H1 (cell line): Measurements from ENCODE around the gene CCDC171. TPM values are rescaled to one million over a fixed set of nuclear protein-coding genes. Genes with fewer than 3 reads are reported as not detected.

Source experiments
- CTCF ChIA-PET: fragments of 300-600 bp; sonication (Branson Sonifier 250); formaldehyde crosslinking; loops from one replicate; lab custom pipeline; 2021; ENCODE audit not compliant: partially characterized antibody; lab: Charles Lee
- POLR2A ChIA-PET: fragments of 300-600 bp; sonication (Branson Sonifier 250); formaldehyde crosslinking; loops from one replicate; lab custom pipeline; 2021; ENCODE audit warnings: inconsistent platforms; ENCODE audit not compliant: partially characterized antibody; lab: Charles Lee
- DNase-seq, 2 experiments: peaks; one replicate each; pipeline versions ENCODE4 v3.0.0 to v3.0.0-alpha.2; 2010 to 2022; ENCODE audit warnings: low spot score in 2 of 2, low read depth in 1 of 2, mixed read lengths in 1 of 2
- FAIRE-seq: peaks from 2 replicates; lab custom pipeline; 2011; peaks lifted over from hg19 to GRCh38; lab: Jason Lieb, UNC
- H2AFZ ChIP-seq: 2 replicates; pipeline ENCODE4 v1.8.1; 2012; ENCODE audit warnings: low read length, inconsistent platforms
- H2AK5ac ChIP-seq: 2 replicates; pipeline ENCODE4 v1.6.1; 2013; ENCODE audit warnings: low read depth, low read length
- H2BK120ac ChIP-seq: replicated peaks from 2 replicates; pipeline ENCODE3; 2013; ENCODE audit warnings: low read depth, low read length, inconsistent platforms
- H2BK12ac ChIP-seq: 2 replicates; pipeline ENCODE4 v1.6.1; 2013; ENCODE audit warnings: low read depth, low read length
- H2BK15ac ChIP-seq: 2 replicates; pipeline ENCODE4 v1.6.1; 2013; ENCODE audit warnings: low read length
- H2BK20ac ChIP-seq: 2 replicates; pipeline ENCODE4 v1.6.1; 2013; ENCODE audit warnings: low read length
- H2BK5ac ChIP-seq: 2 replicates; pipeline ENCODE4 v1.6.1; 2013; ENCODE audit warnings: low read depth, low read length
- H3K14ac ChIP-seq: 2 replicates; pipeline ENCODE4 v1.6.1; 2013; ENCODE audit warnings: inconsistent platforms; ENCODE audit not compliant: insufficient read length
- H3K18ac ChIP-seq: 2 replicates; pipeline ENCODE4 v1.6.1; 2013; ENCODE audit warnings: low read length; ENCODE audit errors: extremely low read depth
- H3K23ac ChIP-seq: 2 replicates; pipeline ENCODE4 v1.6.1; 2013; ENCODE audit warnings: inconsistent platforms; ENCODE audit not compliant: insufficient read length
- H3K23me2 ChIP-seq: 2 replicates; pipeline ENCODE4 v1.6.1; 2013; ENCODE audit warnings: low read depth, low read length
- H3K27ac ChIP-seq: 2 replicates; pipeline ENCODE4 v1.6.1; 2011; ENCODE audit warnings: low read depth, low read length, inconsistent platforms
- H3K27me3 ChIP-seq, 4 experiments: replicated peaks in 1 of 4; 1 replicate in 1 of 4; 2 replicates in 3 of 4; pipeline versions ENCODE4 v1.6.1 to v1.8.1; 2011 to 2013; ENCODE audit warnings: low read length in 3 of 4, mild to moderate bottlenecking in 3 of 4, inconsistent platforms in 2 of 4, mixed read lengths in 2 of 4, moderate library complexity in 1 of 4; ENCODE audit not compliant: control insufficient read depth in 3 of 4, insufficient read depth in 3 of 4; ENCODE audit errors: extremely low read depth in 1 of 4
- H3K36me3 ChIP-seq, 4 experiments: 2 replicates each; pipeline versions ENCODE4 v1.6.1 to v1.8.1; 2011 to 2013; ENCODE audit warnings: mild to moderate bottlenecking in 4 of 4, low read length in 3 of 4, moderate library complexity in 2 of 4, control low read depth in 1 of 4, inconsistent platforms in 1 of 4; ENCODE audit not compliant: insufficient read depth in 4 of 4, control insufficient read depth in 2 of 4
- H3K4ac ChIP-seq: replicated peaks from 2 replicates; pipeline ENCODE3; 2013; ENCODE audit warnings: low read length, low read depth, mixed read lengths, inconsistent platforms; ENCODE audit not compliant: insufficient read length
- H3K4me1 ChIP-seq, 4 experiments: replicated peaks in 1 of 4; 1 replicate in 1 of 4; 2 replicates in 3 of 4; pipeline versions ENCODE4 v1.6.1 to v1.8.1; 2011 to 2013; ENCODE audit warnings: low read length in 3 of 4, inconsistent platforms in 2 of 4, mixed read lengths in 1 of 4; ENCODE audit not compliant: insufficient read depth in 4 of 4, control insufficient read depth in 3 of 4
- H3K4me2 ChIP-seq, 2 experiments: 2 replicates each; pipeline versions ENCODE4 v1.6.1 to v1.8.1; 2011 to 2013; ENCODE audit warnings: low read depth in 2 of 2, low read length in 2 of 2, control low read depth in 1 of 2, inconsistent platforms in 1 of 2, mild to moderate bottlenecking in 1 of 2; ENCODE audit not compliant: insufficient read depth in 1 of 2
- H3K4me3 ChIP-seq, 4 experiments: fragments of 200-600, 300-600 bp in 1 of 4; sonication (generic), shearing (Covaris generic), sonication (Bioruptor Twin) in 1 of 4; 2 replicates each; pipeline versions ENCODE4 v1.5.1 to v1.8.1; 2011 to 2016; ENCODE audit warnings: low read length in 4 of 4, low read depth in 3 of 4, control low read depth in 2 of 4, inconsistent platforms in 2 of 4, mild to moderate bottlenecking in 2 of 4, mixed read lengths in 1 of 4, moderate library complexity in 1 of 4; ENCODE audit not compliant: insufficient read depth in 2 of 4; ENCODE audit errors: extremely low read depth in 1 of 4
- H3K56ac ChIP-seq: replicated peaks from 2 replicates; pipeline ENCODE3; 2013; ENCODE audit warnings: low read depth, mild to moderate bottlenecking, mixed read lengths, low read length, inconsistent platforms; ENCODE audit not compliant: insufficient read length
- H3K79me1 ChIP-seq: 2 replicates; pipeline ENCODE4 v1.6.1; 2013; ENCODE audit warnings: low read depth, low read length, control low read depth
- H3K79me2 ChIP-seq, 2 experiments: 2 replicates each; pipeline versions ENCODE4 v1.6.1 to v1.8.1; 2012 to 2013; ENCODE audit warnings: low read length in 2 of 2, mild to moderate bottlenecking in 2 of 2, inconsistent platforms in 1 of 2; ENCODE audit not compliant: insufficient read depth in 2 of 2, control insufficient read depth in 1 of 2
- H3K9ac ChIP-seq, 4 experiments: replicated peaks in 1 of 4; 1 replicate in 1 of 4; 2 replicates in 3 of 4; pipeline versions ENCODE4 v1.6.1 to v1.8.1; 2011 to 2013; ENCODE audit warnings: low read depth in 3 of 4, low read length in 3 of 4, control low read depth in 2 of 4, mild to moderate bottlenecking in 2 of 4, moderate library complexity in 2 of 4, inconsistent platforms in 1 of 4; ENCODE audit errors: extremely low read depth in 1 of 4
- H3K9me3 ChIP-seq, 2 experiments: 2 replicates each; pipeline versions ENCODE4 v1.6.1 to v1.8.1; 2012 to 2013; ENCODE audit warnings: mild to moderate bottlenecking in 2 of 2, moderate library complexity in 2 of 2, control low read depth in 1 of 2, inconsistent platforms in 1 of 2, low read depth in 1 of 2, low read length in 1 of 2, mixed read lengths in 1 of 2; ENCODE audit not compliant: insufficient read depth in 2 of 2
- H4K20me1 ChIP-seq, 2 experiments: replicated peaks in 1 of 2; 2 replicates each; pipeline versions ENCODE3 to v1.8.1; 2011 to 2013; ENCODE audit warnings: inconsistent platforms in 2 of 2, low read length in 2 of 2, mild to moderate bottlenecking in 1 of 2; ENCODE audit not compliant: insufficient read depth in 2 of 2, control insufficient read depth in 1 of 2
- H4K5ac ChIP-seq: 2 replicates; pipeline ENCODE4 v1.6.1; 2013; ENCODE audit warnings: low read length, low read depth, mixed read lengths, inconsistent platforms; ENCODE audit not compliant: insufficient read length
- H4K8ac ChIP-seq: 2 replicates; pipeline ENCODE4 v1.8.0; 2013; ENCODE audit warnings: mild to moderate bottlenecking, moderate library complexity, low read length, inconsistent platforms; ENCODE audit not compliant: insufficient read depth; ENCODE audit errors: extremely low read depth
- H4K91ac ChIP-seq: replicated peaks from 2 replicates; pipeline ENCODE3; 2013; ENCODE audit warnings: low read length, mixed read lengths, inconsistent platforms; ENCODE audit not compliant: insufficient read length
- POU5F1 ChIP-seq: IDR thresholded peaks from 2 replicates; pipeline ENCODE4 v1.6.1; 2011; ENCODE audit warnings: low read depth, mild to moderate bottlenecking, low read length, moderate library complexity
- RAD21 ChIP-seq, 2 experiments: IDR thresholded peaks in 1 of 2; conservative IDR thresholded peaks in 1 of 2; 2 replicates each; pipeline ENCODE4 v1.6.1; 2011; ENCODE audit warnings: low read depth in 2 of 2, low read length in 2 of 2, improper control_type of control experiment in 1 of 2, inconsistent platforms in 1 of 2, mild to moderate bottlenecking in 1 of 2, moderate library complexity in 1 of 2
- WGBS, 2 experiments: shearing (Covaris generic) in 1 of 2; methylation state at CpG; one replicate each; pipeline versions ENCODE4 v1.1.6 to v1.1.7; 2013 to 2015; ENCODE audit warnings: low lambda C conversion rate in 2 of 2, mixed read lengths in 2 of 2, inconsistent platforms in 1 of 2, low coverage in 1 of 2, missing lambda C conversion rate in 1 of 2; ENCODE audit not compliant: insufficient replicate concordance in 2 of 2, insufficient coverage in 1 of 2, insufficient read length in 1 of 2; ENCODE audit errors: extremely low coverage in 1 of 2, missing lambda C conversion rate in 1 of 2; 5-methylcytosine and 5-hydroxymethylcytosine counted together
- polyA plus RNA-seq, 7 experiments: library from polyadenylated mRNA; depleted of rRNA in 3 of 7; stranded (reverse) in 5 of 7; unstranded in 2 of 7; fragments of >200 nt in 5 of 7; fragments of 200-250 nt in 2 of 7; gene quantifications; 1 replicate in 5 of 7; 2 replicates in 1 of 7; 4 replicates in 1 of 7; pipeline versions ENCODE4 v1.2.1 to v1.2.3, GENCODE V29; 2011 to 2013; ENCODE audit warnings: missing spikeins in 2 of 7, mixed read lengths in 2 of 7
- total RNA-seq: library from RNA; stranded (reverse); fragmentation: NEBNext Ultra II Directional; extraction: Animal tissue kit (Norgen Biotek cat#: 25700); gene quantifications from 2 replicates; pipeline ENCODE4 v1.2.1, GENCODE V29; 2021
- TF ChIP-seq, protein P1 (sequence below), 3 experiments: IDR thresholded peaks; 1 replicate in 2 of 3; 2 replicates in 1 of 3; pipeline versions ENCODE4 v1.5.1 to v1.6.1; 2011; ENCODE audit warnings: low read length in 3 of 3, mild to moderate bottlenecking in 3 of 3, inconsistent platforms in 2 of 3, low read depth in 1 of 3, moderate library complexity in 1 of 3; ENCODE audit not compliant: insufficient read depth in 1 of 3; ENCODE audit errors: control extremely low read depth in 1 of 3

Gene CCDC171
- total and polyA plus RNA-seq, 2 of the 8 experiments (the other 6 are each of a cell fraction or from before 2014, with no cell fraction given), result 0.83 to 2.3 TPM

DNA sequence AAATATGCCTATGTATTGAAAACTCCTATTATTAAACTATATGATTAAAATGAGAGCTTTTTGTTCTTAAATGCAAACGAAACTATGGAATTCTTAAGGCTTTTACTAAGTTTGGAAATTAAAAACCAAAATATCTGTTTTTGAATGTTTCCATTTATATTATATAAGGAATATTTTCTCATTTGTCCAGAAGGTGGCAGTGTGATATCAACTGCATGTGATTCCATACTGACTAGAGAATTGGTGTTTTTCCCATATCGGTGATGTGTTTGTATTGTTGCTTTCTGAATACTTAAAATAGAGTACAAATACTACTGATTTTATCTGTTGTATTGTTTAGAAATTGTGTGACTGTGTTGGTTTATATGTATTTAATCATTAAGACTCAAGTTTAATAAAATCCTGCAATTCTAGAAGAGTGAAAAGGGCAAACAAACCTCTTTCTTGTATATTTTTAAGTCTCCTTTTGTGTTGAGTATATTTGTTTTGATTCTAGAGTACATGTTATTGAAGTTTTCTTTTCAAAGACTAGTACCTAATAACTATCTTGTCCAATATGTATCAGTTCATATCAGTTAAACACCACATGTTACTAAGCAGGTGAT lies 320.8 kb downstream of the CCDC171 start:
- no peaks in the 10 kb centered on the region for H3K9me3 ChIP-seq
- H3K4ac ChIP-seq, result no peak overlapping the region
- H2BK15ac ChIP-seq, result no peak overlapping the region
- no peak overlapping the region for H2BK20ac ChIP-seq
- no peaks in the 10 kb centered on the region for H3K4me1 ChIP-seq
- H2AFZ ChIP-seq, result no peak overlapping the region
- no peak overlapping the region for H2BK120ac ChIP-seq
- H4K5ac ChIP-seq, result no peak overlapping the region
- CTCF ChIA-PET, result interaction anchor here (0.7 to 5.4 kb wide), 12 partner anchors 155 to 440 kb away, joined by 3 to 55 read pairs (median 4); no protein-coding TSS in a partner anchor
- no peak overlapping the region for H3K23ac ChIP-seq
- H2BK5ac ChIP-seq, result no peak overlapping the region
- no peak overlapping the region for H3K14ac ChIP-seq
- no peak overlapping the region for H3K27ac ChIP-seq
- no peak overlapping the region for H2AK5ac ChIP-seq
- no peaks in the 10 kb centered on the region for H3K79me2 ChIP-seq
- no peak overlapping the region for H3K4me2 ChIP-seq
- no peak overlapping the region for H2BK12ac ChIP-seq
- no peak overlapping the region for H4K91ac ChIP-seq
- no peaks in the 10 kb centered on the region for H3K36me3 ChIP-seq
- WGBS, 2 experiments, result 26% methylated on average over 2 of the region's 2 CpGs; no CpG with 5 or more reads in 1 of the 2 experiments
- no peak overlapping the region for H4K8ac ChIP-seq
- H3K23me2 ChIP-seq, result no peaks in the 10 kb centered on the region; the same call in 1 of the 2 replicates
- peak; percentile 66 for FAIRE-seq
- no peaks in the 10 kb centered on the region for H3K79me1 ChIP-seq
- H3K18ac ChIP-seq, result no peak overlapping the region
- TF ChIP-seq RAD21 (IDR thresholded peaks at IDR 0.05 in 1 of 2, conservative IDR thresholded peaks at IDR 0.05 in 1 of 2; ENCODE audit: low read depth in 2 of 2, low read length in 2 of 2) (peak; percentile 67 to 73), POU5F1 (no peak)
- TF ChIP-seq, protein P1, sequence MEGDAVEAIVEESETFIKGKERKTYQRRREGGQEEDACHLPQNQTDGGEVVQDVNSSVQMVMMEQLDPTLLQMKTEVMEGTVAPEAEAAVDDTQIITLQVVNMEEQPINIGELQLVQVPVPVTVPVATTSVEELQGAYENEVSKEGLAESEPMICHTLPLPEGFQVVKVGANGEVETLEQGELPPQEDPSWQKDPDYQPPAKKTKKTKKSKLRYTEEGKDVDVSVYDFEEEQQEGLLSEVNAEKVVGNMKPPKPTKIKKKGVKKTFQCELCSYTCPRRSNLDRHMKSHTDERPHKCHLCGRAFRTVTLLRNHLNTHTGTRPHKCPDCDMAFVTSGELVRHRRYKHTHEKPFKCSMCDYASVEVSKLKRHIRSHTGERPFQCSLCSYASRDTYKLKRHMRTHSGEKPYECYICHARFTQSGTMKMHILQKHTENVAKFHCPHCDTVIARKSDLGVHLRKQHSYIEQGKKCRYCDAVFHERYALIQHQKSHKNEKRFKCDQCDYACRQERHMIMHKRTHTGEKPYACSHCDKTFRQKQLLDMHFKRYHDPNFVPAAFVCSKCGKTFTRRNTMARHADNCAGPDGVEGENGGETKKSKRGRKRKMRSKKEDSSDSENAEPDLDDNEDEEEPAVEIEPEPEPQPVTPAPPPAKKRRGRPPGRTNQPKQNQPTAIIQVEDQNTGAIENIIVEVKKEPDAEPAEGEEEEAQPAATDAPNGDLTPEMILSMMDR (IDR thresholded peaks at IDR 0.05; ENCODE audit: control extremely low read depth in 1 of 3, insufficient read depth in 1 of 3, low read depth in 1 of 3, low read length in 3 of 3), result peak in 2 of 3 experiments; percentile 41 to 43; a peak in 2 of 4 replicates
- H3K4me3 ChIP-seq, result no peak overlapping the region
- POLR2A ChIA-PET, result no interaction called here
- no peak overlapping the region for H3K9ac ChIP-seq
- DNase-seq, result no peak
- H3K27me3 ChIP-seq, result no peaks in the 10 kb centered on the region
- no peak overlapping the region for H3K56ac ChIP-seq
- H4K20me1 ChIP-seq, result no peaks in the 10 kb centered on the region
